ENCODE results near the gene SYTL3. TPM values are rescaled to one million over a fixed set of nuclear protein-coding genes. Genes with fewer than 3 reads are reported as not detected.
"Not testable (repeated sequence)": the region's sequence is repeated elsewhere in the genome, so short reads cannot be mapped to it uniquely, and the experiment has no call there.

The SYTL3 gene
- total RNA-seq, 1 experiment from 2014 or later: 14.2 TPM

GRCh38 chr6:158668707-158669103 lies 18.9 kb downstream of the SYTL3 start:
- BruUV-seq (replicated peaks): no TSS peak
- Mint-ChIP-seq H3K4me1 (ENCODE audit: low read depth, unreplicated experiment) (peaks cover 7% of the 10 kb centered on the region), H3K27me3 (ENCODE audit: unreplicated experiment) (no peaks in the 10 kb centered on the region), H3K36me3 (ENCODE audit: insufficient read depth, unreplicated experiment) (no peaks in the 10 kb centered on the region), H3K9me3 (ENCODE audit: low read depth, unreplicated experiment) (no peaks in the 10 kb centered on the region), H3K4me3 (ENCODE audit: low read depth, unreplicated experiment) (no peak overlapping the region), H3K27ac (ENCODE audit: unreplicated experiment) (no peak overlapping the region)
- CTCF ChIA-PET: interaction anchor here (0.8 kb wide), 1 partner anchor 23 kb away, joined by 3 read pairs; no protein-coding TSS in a partner anchor
- DNase-seq: no peak
- no peak for TF ChIP-seq CTCF (IDR thresholded peaks at IDR 0.05; ENCODE audit: unreplicated experiment)
- intact Hi-C loops (cut with micrococcal nuclease; ENCODE audit: unreplicated experiment): no loop called here

GRCh38 chr6:158669145-158670035 lies 19.5 kb downstream of the SYTL3 start:
- no peak for TF ChIP-seq CTCF (IDR thresholded peaks at IDR 0.05; ENCODE audit: unreplicated experiment)
- Mint-ChIP-seq H3K4me1 (ENCODE audit: low read depth, unreplicated experiment) (peaks cover 7% of the 10 kb centered on the region), H3K36me3 (ENCODE audit: insufficient read depth, unreplicated experiment) (no peaks in the 10 kb centered on the region), H3K27me3 (ENCODE audit: unreplicated experiment) (no peaks in the 10 kb centered on the region), H3K4me3 (ENCODE audit: low read depth, unreplicated experiment) (no peak overlapping the region), H3K27ac (ENCODE audit: unreplicated experiment) (no peak overlapping the region), H3K9me3 (ENCODE audit: low read depth, unreplicated experiment) (no peaks in the 10 kb centered on the region)
- no peak for DNase-seq
- CTCF ChIA-PET: interaction anchor here (0.8 kb wide), 1 partner anchor 22 kb away, joined by 3 read pairs; no protein-coding TSS in a partner anchor
- intact Hi-C loops (cut with micrococcal nuclease; ENCODE audit: unreplicated experiment): no loop called here
- BruUV-seq (replicated peaks): no TSS peak

DNA sequence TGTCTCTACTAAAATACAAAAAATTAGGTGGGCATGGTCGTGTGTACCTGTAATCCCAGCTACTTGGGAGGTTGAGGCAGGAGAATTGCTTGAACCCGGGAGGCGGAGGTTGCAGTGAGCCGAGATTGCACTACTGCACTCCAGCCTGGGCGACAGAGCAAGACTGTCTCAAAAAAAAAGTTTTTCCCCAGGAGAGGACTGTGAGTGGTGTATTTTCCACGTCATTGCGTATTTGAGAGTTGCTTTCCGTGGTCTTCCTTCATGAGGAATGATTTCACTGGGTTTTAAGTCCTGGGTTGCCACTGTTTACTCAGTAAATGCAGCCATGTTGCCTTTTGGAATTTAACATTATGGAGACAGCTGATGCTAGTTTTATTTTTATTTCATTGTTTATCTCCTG lies 22.3 kb downstream of the SYTL3 start:
- H3K4me1 Mint-ChIP-seq (ENCODE audit: low read depth, unreplicated experiment); H3K27me3 Mint-ChIP-seq (ENCODE audit: unreplicated experiment); H3K9me3 Mint-ChIP-seq (ENCODE audit: low read depth, unreplicated experiment); BruUV-seq (replicated peaks); DNase-seq; H3K36me3 Mint-ChIP-seq (ENCODE audit: insufficient read depth, unreplicated experiment); intact Hi-C loops (cut with micrococcal nuclease; ENCODE audit: unreplicated experiment); H3K27ac Mint-ChIP-seq (ENCODE audit: unreplicated experiment); H3K4me3 Mint-ChIP-seq (ENCODE audit: low read depth, unreplicated experiment): not testable (repeated sequence)
- CTCF ChIA-PET: interaction anchor here (0.7 kb wide), 1 partner anchor 1723 kb away, joined by 3 read pairs; no protein-coding TSS in a partner anchor

DNA sequence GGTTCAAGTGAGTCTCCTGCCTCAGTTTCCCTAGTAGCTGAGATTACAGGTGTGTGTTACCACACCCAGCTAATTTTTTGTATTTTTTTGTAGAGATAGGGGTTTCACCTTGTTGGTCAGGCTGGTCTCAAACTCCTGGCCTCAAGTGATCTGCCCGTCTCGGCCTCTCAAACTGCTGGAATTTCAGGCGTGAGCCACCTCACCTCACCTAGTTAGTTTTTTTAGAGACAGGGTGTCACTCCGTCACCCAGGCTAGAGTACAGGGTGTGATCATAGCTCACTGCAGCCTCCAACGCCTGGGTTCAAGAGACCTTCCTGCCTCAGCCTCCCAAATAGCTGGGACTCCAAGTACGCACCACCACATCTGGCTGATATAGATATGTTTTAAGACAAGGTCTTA lies 22.9 kb downstream of the SYTL3 start:
- Mint-ChIP-seq H3K27ac (ENCODE audit: unreplicated experiment) (no peak overlapping the region), H3K27me3 (ENCODE audit: unreplicated experiment) (no peaks in the 10 kb centered on the region), H3K36me3 (ENCODE audit: insufficient read depth, unreplicated experiment) (no peaks in the 10 kb centered on the region), H3K4me1 (ENCODE audit: low read depth, unreplicated experiment) (peaks cover 7% of the 10 kb centered on the region), H3K9me3 (ENCODE audit: low read depth, unreplicated experiment) (no peaks in the 10 kb centered on the region), H3K4me3 (ENCODE audit: low read depth, unreplicated experiment) (no peak overlapping the region)
- no TSS peak for BruUV-seq (replicated peaks)
- TF ChIP-seq CTCF (IDR thresholded peaks at IDR 0.05; ENCODE audit: unreplicated experiment): no peak
- intact Hi-C loops (cut with micrococcal nuclease; ENCODE audit: unreplicated experiment): no loop called here
- no peak for DNase-seq
- CTCF ChIA-PET: interaction anchor here (0.7 kb wide), 1 partner anchor 1723 kb away, joined by 3 read pairs; no protein-coding TSS in a partner anchor

Measured in Calu3 (cell line).